Measurements from ENCODE around the gene SEMA7A.

DNA sequence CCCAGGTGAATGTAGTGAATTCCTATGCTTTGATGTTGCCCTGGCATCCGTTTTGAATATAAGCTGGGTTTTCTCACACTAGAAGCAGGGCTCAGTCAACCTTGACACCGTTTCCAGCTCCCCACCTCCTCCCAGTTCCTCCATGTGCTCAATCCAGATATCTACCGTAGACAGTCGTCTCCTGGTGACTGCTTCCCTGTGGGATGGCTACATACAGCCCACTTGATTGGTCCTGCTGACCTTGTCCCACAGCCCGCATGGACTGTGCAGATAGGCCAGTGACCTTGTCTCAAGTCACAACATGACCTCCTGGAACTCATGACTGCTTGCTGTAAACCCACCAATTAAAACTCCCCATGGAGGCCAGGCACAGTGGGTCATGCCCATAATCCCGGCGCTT, 8.1 kb downstream of the SEMA7A start:
- TF ChIP-seq, protein P1, sequence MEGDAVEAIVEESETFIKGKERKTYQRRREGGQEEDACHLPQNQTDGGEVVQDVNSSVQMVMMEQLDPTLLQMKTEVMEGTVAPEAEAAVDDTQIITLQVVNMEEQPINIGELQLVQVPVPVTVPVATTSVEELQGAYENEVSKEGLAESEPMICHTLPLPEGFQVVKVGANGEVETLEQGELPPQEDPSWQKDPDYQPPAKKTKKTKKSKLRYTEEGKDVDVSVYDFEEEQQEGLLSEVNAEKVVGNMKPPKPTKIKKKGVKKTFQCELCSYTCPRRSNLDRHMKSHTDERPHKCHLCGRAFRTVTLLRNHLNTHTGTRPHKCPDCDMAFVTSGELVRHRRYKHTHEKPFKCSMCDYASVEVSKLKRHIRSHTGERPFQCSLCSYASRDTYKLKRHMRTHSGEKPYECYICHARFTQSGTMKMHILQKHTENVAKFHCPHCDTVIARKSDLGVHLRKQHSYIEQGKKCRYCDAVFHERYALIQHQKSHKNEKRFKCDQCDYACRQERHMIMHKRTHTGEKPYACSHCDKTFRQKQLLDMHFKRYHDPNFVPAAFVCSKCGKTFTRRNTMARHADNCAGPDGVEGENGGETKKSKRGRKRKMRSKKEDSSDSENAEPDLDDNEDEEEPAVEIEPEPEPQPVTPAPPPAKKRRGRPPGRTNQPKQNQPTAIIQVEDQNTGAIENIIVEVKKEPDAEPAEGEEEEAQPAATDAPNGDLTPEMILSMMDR (IDR thresholded peaks at IDR 0.05) = no peak
- TF ChIP-seq POLR2A (IDR thresholded peaks at IDR 0.05) = no peak
